Endothelial cell (in vitro differentiated cells): ENCODE results near the gene ADORA2B. TPM values are rescaled to one million over a fixed set of nuclear protein-coding genes. Genes with fewer than 3 reads are reported as not detected.

Experiments used
- DNase-seq: peaks from one replicate; pipeline ENCODE4 v3.0.0; 2021; ENCODE audit warnings: low spot score
- H3K27ac Mint-ChIP-seq: one replicate; pipeline ENCODE4 v1.8.0; 2021; ENCODE audit warnings: mixed read lengths, inconsistent platforms; ENCODE audit not compliant: unreplicated experiment
- H3K27me3 Mint-ChIP-seq: one replicate; pipeline ENCODE4 v1.8.0; 2021; ENCODE audit warnings: mild to moderate bottlenecking, moderate library complexity, mixed read lengths, inconsistent platforms; ENCODE audit not compliant: unreplicated experiment
- H3K36me3 Mint-ChIP-seq: one replicate; pipeline ENCODE4 v1.8.0; 2021; ENCODE audit warnings: mild to moderate bottlenecking, low read depth, mixed read lengths, inconsistent platforms; ENCODE audit not compliant: unreplicated experiment
- H3K4me1 Mint-ChIP-seq: one replicate; pipeline ENCODE4 v1.8.0; 2021; ENCODE audit warnings: mild to moderate bottlenecking, mixed read lengths, inconsistent platforms; ENCODE audit not compliant: unreplicated experiment
- H3K4me3 Mint-ChIP-seq: one replicate; pipeline ENCODE4 v1.8.0; 2021; ENCODE audit warnings: mild to moderate bottlenecking, mixed read lengths, inconsistent platforms; ENCODE audit not compliant: unreplicated experiment
- H3K9me3 Mint-ChIP-seq: one replicate; pipeline ENCODE4 v1.8.0; 2021; ENCODE audit warnings: mixed read lengths, inconsistent platforms; ENCODE audit not compliant: unreplicated experiment
- total RNA-seq: library from RNA; stranded (reverse); fragmentation: NEBNext Ultra II Directional; extraction: Animal tissue kit (Norgen Biotek cat#: 25700); gene quantifications from one replicate; pipeline ENCODE4 v1.2.1, GENCODE V29; 2021; ENCODE audit not compliant: unreplicated experiment
- TF ChIP-seq, protein P1 (sequence below): fragments of 200-600 bp; sonication (generic); IDR thresholded peaks from one replicate; pipeline ENCODE4 v1.5.0; 2021; ENCODE audit warnings: antibody characterized with exemption; ENCODE audit not compliant: unreplicated experiment

The ADORA2B gene
- total RNA-seq, 1 donor from 2014 or later, result 5.2 TPM

DNA sequence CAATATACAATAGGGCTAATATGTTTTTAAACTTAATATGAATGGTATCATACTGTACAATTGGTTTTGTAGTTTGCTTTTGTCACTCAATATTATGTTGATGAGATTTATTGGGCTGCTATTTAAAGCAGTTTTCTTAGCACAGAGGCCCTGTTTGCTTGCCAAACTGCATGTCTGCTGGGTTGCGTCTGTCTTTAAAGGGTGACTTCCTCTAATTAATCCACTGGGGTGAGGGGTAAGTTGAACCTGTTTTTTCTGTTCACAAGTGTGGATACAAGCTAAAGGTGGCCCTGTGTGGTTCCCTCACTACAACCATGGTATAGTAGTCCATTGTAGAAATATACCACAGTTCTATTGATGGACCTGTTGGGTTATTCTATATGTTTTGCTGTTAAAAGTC lies 74.4 kb downstream of the ADORA2B start:
- Mint-ChIP-seq H3K9me3 (no peaks in the 10 kb centered on the region), H3K27me3 (no peaks in the 10 kb centered on the region), H3K4me3 (no peak overlapping the region), H3K27ac (no peak overlapping the region), H3K36me3 (peaks cover 26% of the 10 kb centered on the region), H3K4me1 (peaks cover 3% of the 10 kb centered on the region)
- no peak for DNase-seq
- TF ChIP-seq, protein P1, sequence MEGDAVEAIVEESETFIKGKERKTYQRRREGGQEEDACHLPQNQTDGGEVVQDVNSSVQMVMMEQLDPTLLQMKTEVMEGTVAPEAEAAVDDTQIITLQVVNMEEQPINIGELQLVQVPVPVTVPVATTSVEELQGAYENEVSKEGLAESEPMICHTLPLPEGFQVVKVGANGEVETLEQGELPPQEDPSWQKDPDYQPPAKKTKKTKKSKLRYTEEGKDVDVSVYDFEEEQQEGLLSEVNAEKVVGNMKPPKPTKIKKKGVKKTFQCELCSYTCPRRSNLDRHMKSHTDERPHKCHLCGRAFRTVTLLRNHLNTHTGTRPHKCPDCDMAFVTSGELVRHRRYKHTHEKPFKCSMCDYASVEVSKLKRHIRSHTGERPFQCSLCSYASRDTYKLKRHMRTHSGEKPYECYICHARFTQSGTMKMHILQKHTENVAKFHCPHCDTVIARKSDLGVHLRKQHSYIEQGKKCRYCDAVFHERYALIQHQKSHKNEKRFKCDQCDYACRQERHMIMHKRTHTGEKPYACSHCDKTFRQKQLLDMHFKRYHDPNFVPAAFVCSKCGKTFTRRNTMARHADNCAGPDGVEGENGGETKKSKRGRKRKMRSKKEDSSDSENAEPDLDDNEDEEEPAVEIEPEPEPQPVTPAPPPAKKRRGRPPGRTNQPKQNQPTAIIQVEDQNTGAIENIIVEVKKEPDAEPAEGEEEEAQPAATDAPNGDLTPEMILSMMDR, result no peak

DNA sequence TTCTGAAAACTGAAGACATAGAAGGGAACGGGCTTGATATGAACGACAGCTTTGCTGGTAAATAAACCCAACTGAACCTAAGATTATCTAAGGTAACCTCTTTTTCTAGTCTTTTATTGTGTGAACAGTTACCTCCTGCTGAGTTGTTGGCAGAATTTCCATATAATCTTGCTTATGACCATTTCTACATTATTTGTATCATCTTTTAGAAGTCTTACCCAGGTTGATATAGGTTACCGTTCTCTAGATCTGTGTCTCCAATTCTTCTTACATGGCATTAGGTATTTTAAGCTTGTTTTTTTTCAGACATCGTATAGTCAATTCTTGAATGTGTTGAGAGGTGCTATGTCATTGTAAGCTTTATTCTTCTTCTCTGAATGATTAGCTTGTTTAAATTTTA lies 79.0 kb downstream of the ADORA2B start:
- no peak for DNase-seq
- Mint-ChIP-seq H3K36me3 (peaks cover 52% of the 10 kb centered on the region), H3K4me1 (no peaks in the 10 kb centered on the region), H3K27ac (no peak overlapping the region), H3K9me3 (no peaks in the 10 kb centered on the region), H3K27me3 (peaks cover 8% of the 10 kb centered on the region), H3K4me3 (no peak overlapping the region)
- TF ChIP-seq, protein P1, result no peak

DNA sequence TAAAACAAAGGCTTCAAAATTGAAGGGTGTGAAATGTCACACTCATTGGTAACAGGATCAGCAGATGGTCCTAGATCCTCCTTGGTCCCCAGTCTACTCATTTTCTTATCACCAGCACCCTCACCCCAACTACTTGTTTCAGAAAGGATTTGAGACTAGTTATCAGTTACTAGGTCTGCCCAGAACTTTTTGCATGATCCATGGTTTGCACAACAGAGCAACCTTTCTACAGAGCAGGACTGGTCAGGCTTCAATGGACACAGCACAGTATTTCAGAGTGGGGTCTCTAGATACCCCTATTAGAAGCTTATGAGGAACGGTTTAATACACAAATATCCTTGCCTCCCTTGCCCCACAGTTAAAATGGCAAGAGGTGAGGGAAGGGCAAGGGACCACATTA lies 80.3 kb downstream of the ADORA2B start:
- Mint-ChIP-seq H3K4me1 (no peaks in the 10 kb centered on the region), H3K27me3 (peaks cover 8% of the 10 kb centered on the region), H3K4me3 (no peak overlapping the region), H3K9me3 (no peaks in the 10 kb centered on the region), H3K27ac (no peak overlapping the region), H3K36me3 (peaks cover 52% of the 10 kb centered on the region)
- no peak for DNase-seq
- TF ChIP-seq, protein P1, result no peak

Other genes starting within 250 kb of the ADORA2B start
- gene ZNF286A, start 245.4 kb upstream of the ADORA2B start, total RNA-seq, result 82.3 TPM
- 2.4 TPM for gene TBC1D26, start 212.8 kb upstream of the ADORA2B start, total RNA-seq
- gene ZSWIM7, start 54.6 kb downstream of the ADORA2B start, total RNA-seq, result 39.4 TPM
- gene TTC19, start 54.7 kb downstream of the ADORA2B start, total RNA-seq, result 29.6 TPM